HG03442 (cell line): ENCODE measurements around the gene FOXN3.
"Not testable (repeated sequence)": the region's sequence is repeated elsewhere in the genome, so short reads cannot be mapped to it uniquely, and the experiment has no call there.

Experiments used
- ATAC-seq: cut with Tn5 transposase; IDR thresholded peaks from one replicate; pipeline ENCODE4 v1.9.1; 2021; ENCODE audit warnings: mild to moderate bottlenecking, moderate library complexity; ENCODE audit not compliant: unreplicated experiment

The FOXN3 gene

DNA sequence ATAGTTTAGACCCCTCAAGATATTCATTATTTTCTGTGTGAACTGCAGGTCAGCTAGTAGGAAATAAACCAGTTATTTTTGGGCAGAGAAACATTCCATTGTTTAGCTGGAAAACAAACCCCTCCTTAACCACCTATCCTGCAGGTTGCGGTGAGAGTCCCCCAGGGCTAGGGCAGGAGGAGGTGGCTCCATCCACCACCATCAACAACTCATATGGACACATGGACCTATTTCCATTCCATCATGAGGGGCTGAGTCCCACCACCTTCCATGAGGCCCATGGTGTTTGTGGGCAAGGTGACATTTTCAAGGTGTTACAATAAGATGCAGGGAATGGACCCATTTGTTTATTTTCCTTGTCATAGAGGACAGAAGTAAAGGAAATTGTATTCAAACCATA is 160.1 kb downstream of the FOXN3 start:
- ATAC-seq, result no peak

DNA sequence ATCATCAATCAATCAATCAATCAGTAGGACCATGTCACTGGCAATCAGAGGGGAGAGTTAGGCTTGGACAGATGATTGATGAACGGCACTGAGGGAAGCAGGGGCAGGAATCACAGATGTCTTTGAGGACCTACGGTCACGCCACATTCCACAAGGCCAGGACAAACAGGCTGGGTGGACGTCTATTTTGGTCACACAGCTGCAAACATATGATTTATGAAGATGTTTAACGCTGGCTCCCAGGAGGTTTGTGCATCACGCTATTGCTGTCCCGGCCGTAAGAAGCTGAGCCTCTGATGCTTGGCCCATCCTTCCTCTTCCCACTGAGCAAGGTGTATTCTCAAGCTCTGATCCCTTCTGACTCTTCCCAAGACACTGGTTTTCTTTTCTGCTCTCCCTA is 160.8 kb downstream of the FOXN3 start:
- no peak for ATAC-seq

DNA sequence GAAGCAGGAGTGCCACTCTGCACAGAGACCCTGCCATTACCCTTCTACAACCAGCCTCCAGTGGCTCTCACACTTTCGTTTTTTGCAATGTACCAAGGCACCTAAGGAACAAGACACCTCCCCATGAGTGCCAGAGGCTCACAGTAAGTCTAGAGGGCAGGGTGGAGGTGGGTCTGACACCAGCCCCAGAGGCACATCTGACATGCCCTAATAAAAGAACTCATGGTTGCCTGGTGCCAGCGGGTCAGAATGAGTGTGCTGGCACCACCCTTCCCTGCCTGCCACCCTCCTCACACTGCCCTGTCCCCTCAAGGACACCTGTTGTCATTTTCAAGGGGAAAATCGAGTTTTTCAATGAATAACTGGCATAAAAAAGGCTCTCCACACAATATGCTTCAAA is 161.2 kb downstream of the FOXN3 start:
- ATAC-seq, result no peak

DNA sequence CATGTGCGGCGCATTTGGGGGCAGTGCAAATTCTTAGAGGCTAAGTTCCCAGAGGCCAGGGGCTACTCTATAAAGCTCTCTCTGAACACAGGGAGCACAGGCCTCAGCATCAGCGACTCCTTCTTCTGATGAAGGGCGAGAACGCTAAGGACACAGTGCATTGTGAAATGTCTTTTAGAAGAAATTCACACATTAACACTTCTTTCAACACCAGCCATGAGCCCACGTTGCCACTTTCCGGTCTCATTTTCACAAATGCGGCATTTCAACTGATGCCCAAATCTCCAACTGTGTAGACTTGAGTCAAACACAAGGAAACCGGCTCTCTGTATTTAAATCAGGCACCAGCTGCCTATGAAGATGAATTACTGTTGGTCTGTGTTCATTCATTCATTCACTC is 162.0 kb downstream of the FOXN3 start:
- ATAC-seq, result no peak

DNA sequence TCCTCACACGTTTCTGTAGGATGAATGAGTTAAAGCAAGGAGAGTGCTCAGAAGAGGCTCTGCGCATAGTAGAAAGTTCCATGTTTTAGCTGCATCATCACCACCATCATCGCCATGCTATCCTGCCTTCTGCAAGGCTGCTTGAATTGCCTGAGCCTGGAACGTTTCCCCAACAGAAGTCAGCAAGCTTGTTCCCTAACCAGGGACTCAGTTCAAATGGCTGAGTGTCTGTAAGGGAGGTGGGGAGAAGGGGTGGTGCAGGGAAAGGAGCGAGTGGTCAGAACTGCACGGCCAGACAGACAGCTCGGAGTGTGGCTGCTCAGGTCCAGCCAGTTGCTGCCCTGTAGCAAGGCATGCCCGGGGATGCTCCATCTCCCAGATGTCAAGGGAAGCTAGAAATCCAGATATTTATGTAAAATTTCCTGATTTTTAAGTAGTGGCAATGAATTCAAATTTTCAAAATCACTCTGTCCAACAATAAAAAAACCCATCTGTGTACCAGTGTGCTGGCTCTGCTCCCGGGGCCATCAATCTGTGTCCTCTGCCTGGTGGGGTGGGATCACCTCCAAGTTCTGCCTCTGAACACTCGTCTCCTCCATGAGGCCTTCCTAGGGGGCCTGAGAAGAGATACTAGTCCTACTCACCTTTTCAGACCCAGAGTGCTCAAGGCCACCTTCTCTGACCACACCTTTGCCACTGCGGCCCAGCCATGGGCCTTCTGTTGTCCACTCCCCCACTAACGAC is 162.7 kb downstream of the FOXN3 start:
- ATAC-seq, result no peak

DNA sequence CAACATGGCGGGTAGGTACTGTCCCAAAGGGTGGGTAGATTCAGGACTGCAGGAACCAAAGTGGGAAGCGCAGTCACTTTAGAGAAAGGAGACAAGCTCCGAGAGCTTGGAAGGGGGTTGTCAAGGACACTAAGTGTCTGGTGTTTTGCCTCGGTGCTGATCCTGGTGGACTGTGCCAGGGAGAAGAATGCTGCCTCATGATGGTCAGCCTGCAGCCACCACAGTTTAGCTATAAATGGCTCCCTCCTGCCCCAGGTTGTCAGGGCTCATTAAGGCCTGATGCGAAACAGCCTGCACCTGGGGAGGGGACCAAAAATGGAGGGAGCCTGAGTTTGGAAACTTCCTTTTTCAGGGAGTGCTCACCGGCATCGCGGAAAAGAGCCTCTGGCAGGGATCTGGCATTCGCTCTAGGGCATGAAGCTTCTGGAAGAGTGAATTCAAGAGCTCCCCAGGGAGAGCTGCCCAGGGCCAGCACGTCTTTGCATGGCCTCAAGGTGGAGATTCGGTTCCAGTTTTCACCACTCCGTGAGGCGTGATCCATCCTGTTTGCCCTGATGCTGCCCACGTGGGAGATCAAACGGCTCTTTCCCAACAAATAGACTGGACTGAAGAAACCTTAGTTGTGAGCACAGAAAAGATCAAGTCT is 164.0 kb downstream of the FOXN3 start:
- ATAC-seq, result no peak

DNA sequence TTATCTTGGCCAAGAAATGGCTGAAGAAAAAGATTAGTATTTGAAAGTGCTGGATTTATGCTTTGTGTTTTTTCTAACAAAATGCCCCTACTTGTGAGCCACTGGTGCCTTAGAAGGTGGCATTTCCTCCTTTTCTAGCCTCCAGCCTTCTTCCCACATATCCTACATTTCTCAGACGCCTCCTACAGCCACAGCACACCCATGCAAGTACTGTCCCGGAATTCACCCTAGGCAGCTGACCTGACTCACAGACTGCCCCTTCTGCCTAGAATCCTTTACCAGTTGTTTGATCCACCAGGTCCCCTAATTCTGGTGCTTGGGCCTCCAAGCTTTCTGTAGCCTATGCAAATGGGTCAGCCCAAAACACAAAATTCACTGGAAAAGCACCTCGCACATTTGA is 166.0 kb downstream of the FOXN3 start:
- no peak for ATAC-seq

DNA sequence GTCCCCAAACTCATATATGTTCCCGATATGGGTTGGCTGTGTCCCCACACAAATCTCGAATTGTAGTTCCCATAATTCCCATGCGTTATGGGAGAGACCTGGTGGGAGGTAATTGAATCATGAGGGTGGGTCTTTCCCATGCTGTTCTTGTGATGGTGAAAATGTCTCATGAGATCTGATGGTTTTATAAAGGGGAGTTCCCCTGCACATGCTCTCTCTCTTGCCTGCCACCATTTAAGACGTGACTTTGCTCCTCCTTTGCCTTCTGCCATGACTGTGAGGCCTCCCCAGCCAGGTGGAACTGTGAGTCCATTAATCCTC is 166.4 kb downstream of the FOXN3 start:
- not testable (repeated sequence) for ATAC-seq

DNA sequence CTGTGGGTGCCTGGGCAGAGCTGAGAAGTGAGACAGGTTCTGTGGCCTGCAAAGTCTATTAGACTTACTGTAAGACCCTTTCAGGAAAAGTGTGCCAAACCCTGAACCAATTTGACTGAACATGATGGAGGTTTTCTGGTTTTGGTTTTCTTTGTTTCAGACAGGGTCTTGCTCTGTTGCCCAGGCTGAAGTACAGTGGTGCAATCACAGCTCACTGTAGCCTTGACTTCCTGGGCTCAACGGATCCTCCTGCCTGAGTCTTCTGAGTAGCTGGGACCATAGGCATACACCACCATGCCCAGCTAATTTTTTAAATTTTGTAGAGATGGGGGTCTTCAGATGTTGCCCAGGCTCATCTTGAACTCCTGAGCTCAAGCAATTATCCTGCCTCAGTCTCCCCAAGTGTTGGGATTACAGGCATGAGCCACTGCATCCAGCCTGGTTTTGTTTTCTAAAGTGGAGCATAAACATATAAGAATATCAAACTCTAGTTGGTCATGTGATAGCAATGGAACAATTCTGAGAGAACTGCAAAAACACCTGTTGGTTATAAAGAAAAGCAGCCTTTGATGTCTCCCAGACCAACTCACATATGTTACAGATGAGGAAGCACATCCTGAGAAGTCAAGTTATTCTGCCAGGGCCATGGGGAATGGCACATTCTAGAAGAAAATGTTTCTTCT is 166.9 kb downstream of the FOXN3 start:
- no peak for ATAC-seq

DNA sequence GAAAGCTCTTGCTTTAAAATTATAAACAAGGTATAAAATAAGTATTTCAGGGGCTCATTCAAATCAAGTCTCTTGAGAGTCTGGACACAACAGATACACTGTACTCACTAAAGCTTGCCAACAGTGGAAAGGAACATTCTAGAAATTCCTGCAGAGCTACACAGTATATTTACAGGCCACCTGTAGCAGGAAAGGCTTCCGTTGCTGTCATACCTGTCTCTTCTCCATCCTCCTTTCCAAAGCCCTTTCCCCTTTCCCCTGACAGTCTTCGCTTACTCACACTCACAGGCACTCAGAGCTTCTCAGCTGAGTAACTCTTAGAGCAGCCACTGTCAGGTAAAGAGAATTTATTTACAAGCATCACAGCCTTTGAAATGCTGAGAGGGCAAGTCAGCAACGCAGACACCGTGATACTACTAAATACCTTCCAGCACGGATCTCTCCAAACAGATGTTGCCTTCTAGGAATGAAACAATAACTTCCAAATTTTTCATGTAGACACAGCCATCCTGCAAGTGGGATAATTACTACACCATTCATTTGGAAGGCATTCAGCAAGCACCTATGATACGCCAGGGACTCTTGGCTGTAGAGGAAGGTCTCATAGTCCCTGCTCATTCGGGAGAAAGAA is 167.9 kb downstream of the FOXN3 start:
- no peak for ATAC-seq

DNA sequence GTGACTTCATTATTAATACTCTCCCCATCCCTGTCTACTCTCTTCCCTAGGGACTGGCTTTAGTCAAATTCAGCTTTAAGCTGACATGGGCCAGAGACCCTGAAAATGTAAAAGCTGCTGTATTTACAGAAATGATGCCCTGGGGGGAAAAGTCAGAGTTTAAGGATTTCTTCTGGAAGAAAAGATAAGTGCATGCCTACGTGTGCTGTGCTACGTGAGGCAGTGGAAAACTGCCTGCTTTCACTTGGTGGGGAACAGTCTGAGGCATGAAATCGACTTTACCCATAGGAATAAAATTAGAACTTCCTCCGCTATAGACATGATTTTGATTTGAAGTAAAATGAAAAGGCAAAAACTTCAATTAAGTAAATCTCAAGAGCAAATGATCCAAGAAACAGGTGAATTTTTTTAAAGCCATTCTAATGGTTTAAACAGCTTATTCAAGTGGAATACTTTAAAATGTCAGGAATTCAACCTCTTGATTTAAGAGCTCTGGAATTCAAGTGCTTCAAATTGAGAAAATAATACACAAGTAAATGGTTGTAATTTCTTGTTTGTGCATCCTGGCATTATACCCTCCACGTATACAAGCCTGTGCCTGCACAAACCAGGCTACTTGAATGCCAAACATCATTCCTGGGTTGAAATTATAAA is 168.5 kb downstream of the FOXN3 start:
- no peak for ATAC-seq

DNA sequence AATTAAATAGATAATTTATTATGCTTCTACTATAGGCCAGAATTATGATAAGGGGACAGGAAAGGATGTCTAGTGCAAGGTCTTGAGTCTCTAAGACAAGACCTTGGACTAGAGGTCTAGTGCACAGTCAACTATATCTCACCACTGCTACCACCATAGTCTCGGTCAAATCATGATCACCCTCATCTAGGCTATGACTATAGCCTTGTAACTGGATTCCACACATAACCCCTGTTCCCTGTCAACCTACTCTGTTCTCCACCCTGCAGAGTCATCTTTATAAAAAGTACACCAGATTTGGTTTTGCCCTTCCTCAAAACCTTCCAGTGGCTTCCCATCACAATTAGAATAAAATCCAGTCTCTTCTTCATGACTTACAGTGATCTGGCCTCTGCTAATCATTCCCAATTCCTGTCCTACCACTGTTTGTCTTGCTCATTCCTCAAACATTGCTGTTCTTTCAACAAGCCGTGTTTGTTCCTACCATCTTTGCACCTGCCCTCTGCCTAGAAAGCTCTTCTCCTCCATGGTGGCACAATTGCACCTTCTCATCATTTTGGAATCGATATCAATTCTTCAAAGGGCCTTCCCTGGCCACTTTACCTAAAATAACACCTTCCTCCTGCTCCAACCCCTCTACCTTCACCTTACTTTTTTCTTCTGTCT is 169.4 kb downstream of the FOXN3 start:
- no peak for ATAC-seq

DNA sequence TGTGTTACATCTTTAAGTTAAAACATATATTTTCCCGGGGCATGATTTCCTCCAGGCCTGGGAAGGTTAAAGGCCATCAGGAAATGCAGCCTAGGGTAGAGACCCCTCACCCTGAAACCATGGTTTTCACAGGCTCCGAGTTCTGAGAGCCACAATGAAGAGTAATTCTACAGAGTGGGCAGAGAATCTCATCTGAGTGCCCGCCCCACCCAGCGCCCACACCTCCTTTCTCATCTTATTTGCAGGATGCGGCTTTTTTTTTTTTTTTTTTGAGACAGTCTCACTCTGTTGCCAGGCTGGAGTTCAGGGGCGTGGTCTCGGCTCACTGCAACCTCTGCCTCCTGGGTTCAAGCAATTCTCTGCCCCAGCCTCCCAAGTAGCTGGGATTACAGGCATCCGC is 170.7 kb downstream of the FOXN3 start:
- ATAC-seq, result no peak

DNA sequence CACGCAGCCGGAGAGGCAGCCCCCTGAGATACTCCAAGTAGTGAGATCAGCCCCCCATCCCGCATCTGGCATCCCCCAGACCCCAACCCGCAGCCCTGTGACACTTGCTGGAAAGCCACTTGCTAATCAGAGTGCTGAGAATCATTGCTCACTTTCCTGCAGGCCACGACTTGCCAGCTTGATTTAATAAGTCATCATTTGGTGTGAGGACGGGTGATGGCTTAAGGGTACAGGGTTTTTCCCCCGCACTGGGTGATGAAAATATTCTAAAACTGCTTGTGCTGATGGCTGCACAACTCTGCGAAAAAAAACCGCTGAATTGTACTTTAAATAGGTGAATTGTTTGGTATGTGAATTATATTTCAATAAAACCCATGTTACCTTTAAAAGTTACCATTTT is 171.2 kb downstream of the FOXN3 start:
- ATAC-seq, result no peak

DNA sequence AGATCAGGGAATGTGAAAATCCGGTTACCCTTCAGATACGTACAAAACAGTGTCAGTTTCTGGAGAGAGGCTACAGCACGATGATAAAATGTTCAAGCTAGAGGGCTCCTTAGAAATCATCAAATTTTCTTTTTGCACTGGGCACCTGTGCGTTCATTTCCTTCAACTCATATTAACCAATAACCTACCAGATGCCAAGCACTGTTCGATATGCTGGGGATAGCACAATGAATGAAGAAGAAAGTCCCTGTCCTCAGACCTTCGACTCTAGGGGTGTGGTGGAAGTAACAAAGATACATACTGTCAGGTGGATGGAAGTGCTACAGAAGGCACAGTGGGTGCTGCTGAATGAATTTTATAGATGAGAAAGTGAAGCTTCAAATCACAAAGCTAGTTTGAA is 172.3 kb downstream of the FOXN3 start:
- ATAC-seq, result no peak

DNA sequence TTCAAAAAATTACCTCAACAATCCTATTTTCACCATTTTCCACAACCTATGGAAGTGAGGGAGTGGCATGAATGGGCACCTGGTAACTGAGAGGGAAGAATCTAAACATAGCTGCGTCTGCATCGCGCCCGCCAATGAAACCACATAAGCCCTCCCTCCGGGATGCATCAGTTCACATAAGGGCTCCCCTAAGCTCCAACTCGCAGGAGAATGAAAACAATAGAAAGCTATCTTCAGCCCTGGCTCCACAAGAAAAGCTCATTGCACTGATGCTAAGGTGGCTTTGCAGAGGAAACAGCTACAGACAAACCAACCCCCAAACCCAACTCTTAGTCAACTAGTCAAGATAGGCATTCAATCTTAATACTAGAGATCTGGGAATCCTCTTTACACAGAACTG is 173.3 kb downstream of the FOXN3 start:
- ATAC-seq, result no peak

DNA sequence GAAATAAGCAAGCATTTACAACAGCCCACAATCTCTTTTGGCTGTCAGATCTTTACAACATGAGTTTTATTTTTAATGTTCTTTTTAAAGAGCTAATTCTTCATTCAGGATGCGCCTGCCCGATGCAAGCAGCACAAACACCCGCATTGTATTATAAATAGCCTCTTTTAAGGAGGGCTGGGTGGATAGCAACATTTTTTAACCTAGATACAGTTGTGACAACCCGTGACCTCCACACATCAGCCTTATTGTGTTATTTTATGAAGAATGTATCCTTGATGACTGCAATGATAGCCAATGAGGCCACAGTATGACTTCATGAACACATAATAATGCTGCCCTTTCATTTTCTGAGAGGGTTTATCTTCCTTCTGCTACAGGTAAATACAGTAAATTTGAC is 173.7 kb downstream of the FOXN3 start:
- ATAC-seq, result no peak

DNA sequence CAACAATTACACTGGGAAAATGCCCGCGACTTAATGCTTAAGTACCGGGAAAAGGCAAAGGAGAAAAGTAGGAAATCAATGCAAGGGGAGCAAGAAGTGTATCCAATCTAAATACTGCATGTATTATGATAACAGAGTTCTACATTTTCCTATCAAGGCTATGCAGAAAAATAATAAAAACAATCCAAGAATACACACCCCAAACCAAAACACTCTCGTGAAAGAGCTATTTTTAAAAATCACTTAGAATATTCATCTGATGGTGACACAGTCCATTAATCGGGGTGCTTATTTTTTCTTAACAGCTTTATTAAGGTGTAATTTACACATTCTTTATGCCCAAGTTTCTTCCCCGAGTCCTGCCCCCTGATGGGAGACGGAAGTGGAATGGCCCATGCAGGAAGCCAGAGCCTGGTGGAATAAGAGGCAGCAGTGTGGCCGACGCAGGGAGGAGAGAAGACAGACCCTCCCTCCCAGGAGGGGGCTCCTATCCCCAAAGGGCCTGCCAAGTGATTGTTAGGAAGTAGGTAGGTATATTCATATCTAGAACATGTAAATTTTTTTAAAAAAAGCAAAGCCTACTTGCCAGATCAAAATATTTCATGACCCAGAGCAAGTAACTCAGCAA is 174.3 kb downstream of the FOXN3 start:
- ATAC-seq, result no peak

DNA sequence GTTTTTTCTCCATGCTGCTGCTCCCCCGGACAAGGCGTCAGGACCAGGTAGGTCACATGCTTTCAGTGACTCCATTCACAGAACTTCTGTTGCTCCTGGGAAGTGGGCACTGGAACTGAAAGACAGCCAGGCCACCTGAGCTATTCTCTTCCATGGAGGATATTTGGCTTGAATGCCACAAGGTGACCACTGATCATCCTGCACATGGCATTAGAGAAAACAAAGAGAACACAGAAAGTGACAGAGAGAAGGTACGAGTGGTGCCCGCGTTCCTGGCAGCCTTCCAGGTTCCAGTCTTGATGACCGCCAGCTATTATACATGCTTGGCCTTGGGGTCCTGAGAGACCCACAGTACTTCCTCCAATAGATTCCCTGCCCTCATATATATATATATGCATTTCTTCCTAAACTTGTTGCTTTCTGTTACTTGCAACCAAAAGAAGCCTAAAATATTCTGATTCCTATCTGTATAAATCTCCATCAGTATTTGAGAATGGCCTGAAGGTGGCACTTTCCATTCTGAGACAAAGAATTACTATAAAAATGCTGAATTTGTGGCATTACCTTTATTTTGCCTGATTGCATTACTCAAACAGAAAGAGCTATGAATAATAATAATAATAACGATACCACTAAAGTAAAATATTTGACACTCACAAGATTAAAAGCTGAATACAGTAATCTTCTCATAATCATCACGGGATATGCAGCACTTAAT is 174.9 kb downstream of the FOXN3 start:
- no peak for ATAC-seq

DNA sequence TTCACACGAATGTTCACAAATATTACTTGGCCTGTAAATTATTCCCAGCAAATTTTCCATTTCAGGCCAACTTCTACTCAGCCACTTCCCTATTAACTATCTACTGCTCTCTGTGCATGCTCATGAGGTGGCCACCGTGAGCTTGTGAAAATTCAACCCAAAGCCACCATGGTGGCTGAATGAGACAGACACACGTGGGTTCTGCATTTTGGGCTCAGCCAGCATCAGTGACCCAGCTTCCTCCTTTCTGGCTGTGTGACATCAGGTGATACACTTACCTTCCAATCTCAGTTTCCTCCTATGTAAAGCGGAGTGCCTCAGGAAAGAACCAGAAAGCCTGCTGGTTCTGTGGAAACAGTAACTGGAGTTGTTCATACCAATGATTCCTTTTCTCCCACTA is 175.8 kb downstream of the FOXN3 start:
- no peak for ATAC-seq
